Activated CD8-positive, alpha-beta memory T cell treated with anti-CD3 and anti-CD28 coated beads, Interleukin-2, amount 50 U/mL, for 24 hours (primary cell): ENCODE measurements around the gene ANKRD44.
"Not testable (repeated sequence)": the region's sequence is repeated elsewhere in the genome, so short reads cannot be mapped to it uniquely, and the experiment has no call there.

ENCODE experiments used
- DNase-seq: peaks from one replicate; pipeline ENCODE4 v3.0.0-alpha.2; 2020; ENCODE audit errors: extremely low read depth

ANKRD44 gene

GRCh38 chr2:197287596-197287932, 23.0 kb downstream of the ANKRD44 start:
- DNase-seq, result not testable (repeated sequence)

GRCh38 chr2:197286805-197287595, 23.6 kb downstream of the ANKRD44 start:
- no peak for DNase-seq

DNA sequence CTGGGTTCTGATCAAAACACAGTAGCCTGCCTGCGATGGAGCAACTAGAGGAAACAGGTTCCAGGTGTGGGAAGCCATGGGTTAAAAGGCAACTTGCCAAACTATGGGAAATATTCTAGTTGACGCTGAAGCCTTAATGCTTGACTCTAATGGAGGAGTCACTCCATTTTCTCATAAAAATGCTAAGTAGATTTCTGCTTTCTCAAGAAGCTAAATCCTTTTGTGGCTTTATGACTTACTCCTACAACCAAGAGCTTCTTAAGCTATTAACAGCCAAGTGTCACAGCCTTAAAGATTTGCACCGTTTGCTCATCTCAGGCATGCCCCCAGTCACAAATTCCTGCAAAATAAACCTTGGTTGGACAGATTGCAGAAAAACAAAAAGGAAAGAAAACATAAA, 25.2 kb downstream of the ANKRD44 start:
- no peak for DNase-seq

DNA sequence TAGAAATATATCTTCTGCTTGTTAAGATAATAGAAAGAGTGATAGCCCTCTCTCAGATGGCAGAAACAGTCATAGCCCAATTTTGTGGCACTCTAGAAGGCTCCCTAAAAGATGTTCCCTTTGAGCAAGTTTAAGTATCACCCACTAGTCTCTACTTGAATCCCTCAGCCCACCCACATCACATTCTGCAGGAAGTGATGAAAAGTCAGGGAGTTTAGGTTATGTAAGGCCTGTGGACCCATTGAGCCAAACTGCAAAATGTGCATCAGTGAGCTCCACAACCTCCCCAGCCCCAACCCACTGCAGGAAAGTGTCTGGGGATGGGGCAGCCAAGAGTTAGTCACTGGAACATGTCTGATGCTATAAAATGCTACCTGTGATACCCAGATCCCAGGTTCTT, 25.6 kb downstream of the ANKRD44 start:
- DNase-seq, result no peak

GRCh38 chr2:197281421-197281820, 29.2 kb downstream of the ANKRD44 start:
- DNase-seq, result no peak

DNA sequence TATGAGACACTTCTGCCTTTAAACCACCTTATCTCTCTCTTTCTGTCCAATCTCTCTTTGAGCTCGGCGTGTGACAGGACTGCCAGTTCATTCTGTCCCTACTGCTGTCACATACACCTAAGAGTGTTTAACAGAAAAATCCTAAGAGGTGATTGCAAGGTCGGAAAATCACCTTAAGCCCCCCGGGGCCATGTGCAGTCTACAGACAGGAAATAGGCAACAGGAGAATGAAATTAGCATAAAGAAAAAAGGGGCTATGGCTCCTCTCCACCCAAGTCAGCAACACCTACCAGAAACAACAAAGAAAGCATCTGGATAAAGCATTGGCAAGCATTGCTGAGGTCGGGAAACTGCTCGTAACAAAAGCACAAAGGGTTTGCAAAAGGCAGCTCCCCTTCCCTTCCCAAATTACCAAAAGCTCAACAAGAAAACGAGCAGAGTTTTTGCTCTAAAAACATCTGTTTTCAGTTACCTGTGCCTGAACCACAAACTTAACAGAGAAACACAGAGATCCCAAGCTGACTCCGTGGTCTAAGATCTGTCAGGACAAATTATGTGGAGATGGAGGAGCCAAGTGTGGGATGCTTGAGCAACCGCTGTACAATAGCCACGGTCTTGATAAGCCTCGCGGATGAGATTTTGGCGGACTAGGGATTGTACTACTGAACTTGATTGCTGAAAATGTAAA, 30.4 kb downstream of the ANKRD44 start:
- DNase-seq, result no peak

DNA sequence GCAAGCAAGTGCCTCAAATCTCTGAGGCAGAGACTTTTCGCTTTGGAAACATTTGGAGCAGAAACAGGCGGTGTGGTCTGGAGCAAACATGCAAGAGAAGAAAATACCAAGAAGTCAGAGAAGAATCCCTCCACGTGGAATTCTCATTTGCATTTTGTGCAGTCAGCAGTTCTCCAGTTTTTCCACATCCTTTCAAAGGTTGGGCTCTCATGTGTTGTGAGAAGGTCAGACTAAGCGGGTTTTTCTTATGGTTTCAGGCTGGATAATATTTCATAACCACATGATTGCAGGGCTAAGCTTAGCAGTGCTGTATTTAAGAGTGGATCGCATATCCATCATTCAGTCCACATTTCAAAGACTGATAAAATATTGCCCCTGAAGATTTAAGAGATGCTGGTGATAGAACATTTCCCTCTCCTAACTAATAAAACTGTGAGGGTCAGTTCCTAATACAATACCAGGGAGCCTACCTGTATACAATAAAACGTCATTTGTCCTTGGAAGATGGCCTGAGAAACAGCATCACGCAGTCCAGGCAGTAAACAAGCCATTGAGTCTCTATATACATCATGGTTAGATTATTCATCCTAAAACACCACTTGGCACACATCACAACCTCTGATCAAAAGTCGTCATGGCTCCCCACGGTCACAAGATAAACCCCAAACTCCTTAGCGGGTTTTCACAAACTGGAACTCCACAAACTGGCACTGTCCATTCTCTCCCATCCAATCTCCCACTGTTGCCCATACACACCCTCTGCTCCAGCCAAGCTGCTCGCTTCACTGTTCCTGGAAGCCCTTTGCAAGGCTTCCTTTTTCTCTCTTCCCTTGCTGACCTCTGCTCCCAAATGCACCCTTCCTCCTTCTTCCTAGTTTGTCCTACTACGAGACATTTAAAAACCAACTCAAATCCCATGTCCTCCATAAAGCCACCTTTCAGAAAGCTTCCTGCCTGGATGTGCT, 31.5 kb downstream of the ANKRD44 start:
- DNase-seq, result no peak

DNA sequence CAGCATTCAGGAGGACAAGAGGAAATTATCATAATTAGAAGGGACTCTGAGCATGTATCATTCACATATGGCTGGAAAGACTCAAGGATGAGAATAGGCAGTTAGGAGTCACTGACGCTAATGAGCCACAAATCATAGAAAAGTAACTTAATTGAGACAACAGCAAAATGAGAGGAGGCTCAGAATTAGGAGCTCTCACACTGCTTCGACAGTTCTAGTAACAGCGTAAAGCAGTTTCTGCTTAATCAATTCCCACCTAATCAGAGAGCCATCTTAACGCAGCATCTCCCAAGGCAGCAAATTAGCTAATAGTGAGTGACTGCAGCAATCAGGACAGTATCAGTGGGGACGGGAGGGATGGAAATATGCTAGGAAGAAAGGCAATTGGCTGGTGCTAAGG, 32.8 kb downstream of the ANKRD44 start:
- DNase-seq, result no peak

DNA sequence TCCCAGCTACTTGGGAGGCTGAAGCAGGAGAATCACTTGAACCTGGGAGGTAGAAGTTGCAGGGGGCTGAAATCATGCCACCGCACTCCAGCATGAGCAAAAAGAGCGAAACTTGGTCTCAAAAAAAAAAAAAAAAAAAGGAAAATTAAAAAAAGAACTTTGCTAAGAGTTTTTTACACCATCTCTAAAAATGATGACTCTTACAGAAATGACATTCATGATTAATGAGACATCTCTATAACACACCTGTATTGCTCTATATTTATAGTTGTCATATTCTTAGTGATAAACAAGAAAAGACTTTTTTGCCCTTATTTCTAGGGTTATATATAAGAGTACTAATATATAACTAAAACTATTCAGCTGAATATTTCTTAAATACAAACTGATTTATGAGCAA, 34.4 kb downstream of the ANKRD44 start:
- no peak for DNase-seq

- no peak for DNase-seq
Measured at GRCh38 chr2:197274937-197275336, 35.6 kb downstream of the ANKRD44 start.

- no peak for DNase-seq
Measured at GRCh38 chr2:197274349-197274748, 36.2 kb downstream of the ANKRD44 start.

- DNase-seq, result no peak
Measured at GRCh38 chr2:197273485-197273884, 37.1 kb downstream of the ANKRD44 start.

DNA sequence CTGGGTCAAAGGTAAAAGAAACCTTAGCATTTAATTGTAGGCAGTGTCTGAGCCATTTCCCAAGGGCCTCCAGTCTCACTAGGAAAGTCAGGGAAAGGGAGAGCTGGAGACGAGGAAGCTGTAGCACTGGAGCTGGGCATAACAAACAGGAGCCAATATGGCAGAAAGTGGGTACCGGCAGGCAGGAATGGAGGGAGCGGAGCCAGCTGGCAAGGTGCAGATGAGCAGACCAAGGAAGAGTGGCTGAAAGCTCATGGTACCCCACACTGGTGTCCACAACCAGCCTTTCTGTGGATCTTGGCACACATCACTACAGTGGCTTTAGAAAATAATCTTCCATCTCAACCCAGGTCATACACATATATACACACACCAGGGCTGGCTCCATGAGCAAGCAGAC, 40.0 kb downstream of the ANKRD44 start:
- no peak for DNase-seq

GRCh38 chr2:197269815-197270214, 40.8 kb downstream of the ANKRD44 start:
- no peak for DNase-seq

- no peak for DNase-seq
Measured at GRCh38 chr2:197268786-197269584, 41.6 kb downstream of the ANKRD44 start.

GRCh38 chr2:197266477-197266876, 44.1 kb downstream of the ANKRD44 start:
- no peak for DNase-seq

DNA sequence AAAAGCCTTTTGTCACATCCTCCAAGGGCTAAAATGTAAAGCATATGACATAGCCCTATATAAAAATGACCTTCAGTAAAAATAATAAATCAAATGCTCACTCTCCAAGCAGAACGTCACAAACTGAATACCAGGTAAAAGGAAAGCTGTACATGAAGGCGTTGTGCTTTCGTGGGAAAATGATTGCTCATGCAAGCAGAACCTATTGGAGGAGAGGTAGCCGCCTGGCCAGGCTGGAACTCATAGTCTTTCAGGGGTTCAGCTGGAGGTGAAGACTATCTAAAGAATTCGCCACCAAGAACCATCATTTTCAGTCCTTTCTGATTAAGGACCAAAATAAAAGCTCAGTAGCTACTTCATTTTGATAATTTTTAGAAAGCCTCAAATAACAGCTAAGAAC, 44.7 kb downstream of the ANKRD44 start:
- DNase-seq, result no peak

DNA sequence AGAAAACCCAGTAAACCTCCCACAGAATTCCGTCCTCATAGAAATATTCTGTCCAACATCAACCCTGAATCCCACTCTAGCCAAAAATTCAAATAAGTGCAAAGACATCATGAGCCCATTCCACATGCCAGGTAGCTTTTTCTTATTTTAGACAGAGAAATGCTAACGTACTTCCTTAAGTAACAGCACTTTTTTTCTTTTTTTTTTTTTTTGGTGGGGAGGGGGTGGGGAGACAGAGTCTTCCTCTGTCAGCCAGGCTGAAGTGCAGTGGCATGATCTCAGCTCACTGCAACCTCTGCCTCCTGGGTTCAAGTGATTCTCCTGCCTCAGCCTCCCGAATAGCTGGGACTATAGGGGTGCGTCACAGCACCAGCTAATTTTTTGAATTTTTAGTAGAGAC, 45.5 kb downstream of the ANKRD44 start:
- DNase-seq, result no peak

DNA sequence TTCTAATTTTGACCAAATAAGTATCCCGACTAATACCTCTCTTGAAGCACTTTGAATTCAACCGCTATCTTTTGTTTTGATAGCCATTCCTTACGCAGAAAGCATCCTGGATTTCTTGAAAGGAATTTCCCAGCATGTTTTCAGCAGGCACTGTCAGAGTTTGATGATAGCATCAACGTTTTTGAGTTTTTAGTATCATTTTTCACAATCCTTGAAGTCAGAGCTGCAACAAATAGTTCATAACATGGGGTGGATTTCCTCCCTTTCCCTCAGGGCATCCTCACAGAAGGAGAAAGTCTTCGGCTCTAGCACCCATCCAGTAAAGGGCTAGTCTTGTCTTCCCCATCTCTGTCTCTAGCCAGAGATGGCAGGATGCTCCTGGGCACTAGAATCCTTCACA, 46.2 kb downstream of the ANKRD44 start:
- DNase-seq, result no peak

DNA sequence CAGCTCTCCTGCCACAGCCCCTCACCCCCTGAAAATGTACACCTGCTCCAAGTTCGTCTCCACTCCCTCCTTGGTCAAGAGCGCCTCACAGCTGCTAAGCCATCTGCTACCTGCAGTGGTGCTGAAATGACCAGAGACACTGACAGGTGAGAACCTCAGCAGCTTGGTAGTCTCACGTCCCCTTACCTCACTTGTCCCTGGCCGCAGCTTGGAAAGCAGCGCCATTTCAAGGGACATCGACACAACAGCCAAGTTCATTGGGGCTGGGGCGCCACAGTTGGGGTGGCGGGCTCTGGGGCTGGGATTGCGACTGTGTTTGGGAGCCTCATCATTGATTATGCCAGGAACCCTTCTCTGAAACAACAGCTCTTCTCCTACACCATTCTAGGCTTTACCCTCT, 47.5 kb downstream of the ANKRD44 start:
- no peak for DNase-seq

DNA sequence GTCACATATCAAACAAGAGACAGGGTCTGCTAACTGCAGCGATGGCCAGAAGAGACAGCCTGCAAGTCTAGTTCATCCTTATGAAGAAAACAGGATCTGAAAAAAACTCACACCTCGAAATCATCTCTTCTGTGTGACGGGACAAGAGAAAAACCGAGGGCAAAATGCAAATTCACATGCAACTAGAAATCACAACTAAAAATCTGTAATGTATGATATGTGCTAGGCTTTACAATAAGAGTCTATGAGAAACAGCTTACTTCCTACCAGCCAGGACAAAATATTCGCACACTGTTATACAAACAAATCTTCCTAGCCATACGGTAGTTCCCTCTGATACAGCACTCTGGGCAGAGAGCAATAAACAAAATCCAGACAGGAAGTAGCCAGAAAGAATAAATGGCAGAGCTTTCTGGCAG, 48.8 kb downstream of the ANKRD44 start:
- no peak for DNase-seq
